NCI-H146 treated with DMSO at 0.1 percent for 48 hours (cell line): ENCODE data around the gene MEGF8.
A peak's percentile ranks its signal among the peaks of the same experiment; 100 is the strongest.

Experiments
- DNase-seq: peaks from one replicate; lab custom pipeline; 2025; ENCODE audit not compliant: unreplicated experiment; lab: John Stamatoyannopoulos, UW

Gene MEGF8

DNA sequence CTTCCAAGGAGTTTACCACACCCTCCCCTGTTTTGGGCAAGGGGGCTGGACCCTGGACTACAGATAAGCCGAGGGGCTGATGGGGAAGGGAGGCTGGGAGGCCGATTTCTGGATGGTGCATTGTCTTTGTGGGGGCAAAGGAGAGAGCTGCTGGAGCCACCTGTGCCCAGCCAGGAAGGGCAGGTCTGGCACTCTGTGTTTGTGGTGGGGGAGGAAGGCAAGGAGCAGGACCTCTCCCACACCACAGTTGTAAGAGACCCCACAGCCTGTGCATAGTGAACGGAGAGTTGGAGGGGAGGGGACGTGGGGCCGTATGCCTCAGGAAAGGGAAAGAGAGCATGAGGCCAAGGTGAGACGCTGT, 39.5 kb upstream of the MEGF8 start:
- no peak for DNase-seq

DNA sequence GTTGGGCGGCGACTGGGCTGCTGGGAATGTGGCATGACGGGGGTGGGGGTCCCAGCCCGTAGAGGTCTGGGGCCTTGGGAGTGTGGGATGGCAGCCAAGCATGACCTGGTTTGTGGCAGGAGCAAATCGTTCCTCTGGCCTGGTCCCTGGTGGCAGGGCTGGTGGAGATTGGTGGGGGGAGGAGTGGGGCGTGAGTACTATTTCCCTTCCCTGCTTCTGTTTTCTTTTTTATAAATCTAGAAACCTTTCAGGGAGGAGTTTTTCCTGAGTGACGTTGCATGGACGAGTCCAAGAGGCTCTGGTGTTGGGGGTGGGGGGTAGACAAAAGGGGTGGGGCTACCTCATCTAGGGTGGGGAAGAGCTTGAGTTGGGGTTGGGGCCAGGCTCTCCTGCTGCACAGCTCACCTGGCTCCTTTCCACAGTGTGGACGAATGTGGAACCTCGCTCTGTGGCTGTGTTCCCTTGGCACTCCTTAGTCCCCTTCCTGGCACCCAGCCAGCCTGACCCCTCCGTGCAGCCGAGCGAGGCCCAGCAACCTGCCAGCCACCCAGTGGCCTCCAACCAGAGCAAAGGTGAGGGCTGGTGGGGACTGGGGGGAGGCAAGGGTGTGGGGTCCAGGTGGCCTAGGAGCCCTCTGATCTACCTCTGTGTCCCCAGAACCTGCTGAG, 39.0 kb upstream of the MEGF8 start:
- DNase-seq = no peak

DNA sequence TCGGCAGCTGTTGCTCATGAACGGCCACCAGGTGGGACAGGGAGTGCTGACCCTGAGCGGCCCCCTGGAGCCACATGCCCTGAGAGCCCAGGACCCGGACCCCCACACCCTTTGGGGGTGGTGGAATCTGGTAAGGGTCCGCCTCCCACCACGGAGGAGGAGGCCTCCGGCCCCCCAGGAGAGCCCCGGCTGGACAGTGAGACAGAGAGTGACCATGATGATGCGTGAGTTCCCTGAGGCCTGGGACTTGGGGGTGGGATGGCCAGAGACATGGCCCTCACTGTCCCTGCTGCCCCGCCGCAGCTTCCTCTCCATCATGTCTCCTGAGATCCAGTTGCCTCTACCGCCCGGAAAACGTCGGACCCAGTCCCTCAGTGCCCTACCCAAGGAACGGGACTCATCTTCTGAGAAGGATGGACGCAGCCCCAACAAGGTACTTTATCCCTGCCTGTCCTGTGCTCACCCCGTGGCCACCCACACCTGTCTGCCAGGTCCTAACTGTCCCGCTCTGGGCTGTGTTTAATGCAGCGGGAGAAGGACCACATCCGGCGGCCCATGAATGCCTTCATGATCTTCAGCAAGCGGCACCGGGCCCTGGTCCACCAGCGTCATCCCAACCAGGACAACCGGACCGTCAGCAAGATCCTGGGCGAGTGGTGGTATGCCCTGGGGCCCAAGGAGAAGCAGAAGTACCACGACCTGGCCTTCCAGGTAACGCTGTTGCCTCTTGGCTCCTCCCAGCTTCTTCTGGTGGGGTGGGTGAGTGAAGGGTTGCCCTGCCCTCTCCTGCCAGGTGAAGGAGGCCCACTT, 38.2 kb upstream of the MEGF8 start:
- no peak for DNase-seq

DNA sequence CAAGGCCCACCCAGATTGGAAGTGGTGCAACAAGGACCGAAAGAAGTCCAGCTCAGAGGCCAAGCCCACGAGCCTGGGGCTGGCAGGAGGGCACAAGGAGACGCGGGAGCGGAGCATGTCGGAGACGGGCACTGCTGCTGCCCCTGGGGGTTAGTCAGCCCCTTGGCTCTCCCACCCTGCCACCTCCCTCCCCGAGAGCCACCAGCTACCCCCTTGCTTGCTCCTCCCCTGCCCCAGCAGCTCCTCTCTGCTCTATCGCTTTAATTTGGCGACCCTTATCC, 37.7 kb upstream of the MEGF8 start:
- no peak for DNase-seq

DNA sequence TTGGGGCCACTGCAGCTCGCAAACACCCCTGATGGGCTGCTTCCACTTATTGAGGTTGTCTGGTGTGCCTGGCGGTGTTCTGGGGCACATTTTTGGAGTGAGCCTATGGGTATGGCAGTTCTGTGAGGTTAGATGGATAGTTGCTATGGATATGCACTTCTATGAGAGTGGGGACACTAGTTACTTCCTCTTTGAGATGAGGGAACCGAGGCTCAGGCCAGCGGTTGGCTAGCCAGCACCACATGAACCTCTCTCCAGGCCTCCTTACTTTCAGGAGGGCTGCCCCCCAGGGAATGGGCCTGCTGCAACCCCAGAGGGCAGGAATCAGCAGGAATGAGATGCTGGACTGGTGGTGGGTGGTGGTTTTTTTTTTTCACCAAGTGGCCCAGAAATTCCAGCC, 37.0 kb upstream of the MEGF8 start:
- no peak for DNase-seq

DNA sequence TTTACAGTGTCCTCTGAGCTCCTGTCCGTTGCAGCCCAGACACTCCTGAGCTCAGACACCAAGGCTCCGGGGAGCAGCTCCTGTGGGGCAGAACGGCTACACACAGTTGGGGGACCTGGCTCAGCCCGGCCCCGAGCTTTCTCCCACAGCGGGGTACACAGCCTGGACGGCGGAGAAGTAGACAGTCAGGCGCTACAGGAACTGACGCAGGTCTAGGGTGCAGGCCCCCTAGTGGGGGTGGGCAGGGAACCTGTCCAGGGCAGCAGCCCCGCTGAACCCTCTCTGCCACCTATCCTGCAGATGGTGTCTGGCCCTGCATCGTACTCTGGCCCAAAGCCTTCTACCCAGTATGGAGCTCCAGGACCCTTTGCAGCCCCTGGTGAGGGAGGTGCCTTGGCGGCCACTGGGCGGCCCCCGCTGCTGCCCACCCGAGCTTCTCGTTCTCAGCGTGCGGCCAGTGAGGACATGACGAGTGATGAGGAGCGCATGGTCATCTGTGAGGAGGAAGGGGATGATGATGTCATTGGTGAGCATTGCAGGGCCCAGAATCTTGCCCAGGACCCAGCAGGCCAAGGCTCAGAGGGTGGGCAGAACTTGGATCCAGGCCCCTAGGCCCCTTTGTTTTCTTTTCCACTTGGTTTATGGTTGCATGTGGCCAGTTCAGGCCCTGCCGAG, 36.4 kb upstream of the MEGF8 start:
- DNase-seq = no peak

DNA sequence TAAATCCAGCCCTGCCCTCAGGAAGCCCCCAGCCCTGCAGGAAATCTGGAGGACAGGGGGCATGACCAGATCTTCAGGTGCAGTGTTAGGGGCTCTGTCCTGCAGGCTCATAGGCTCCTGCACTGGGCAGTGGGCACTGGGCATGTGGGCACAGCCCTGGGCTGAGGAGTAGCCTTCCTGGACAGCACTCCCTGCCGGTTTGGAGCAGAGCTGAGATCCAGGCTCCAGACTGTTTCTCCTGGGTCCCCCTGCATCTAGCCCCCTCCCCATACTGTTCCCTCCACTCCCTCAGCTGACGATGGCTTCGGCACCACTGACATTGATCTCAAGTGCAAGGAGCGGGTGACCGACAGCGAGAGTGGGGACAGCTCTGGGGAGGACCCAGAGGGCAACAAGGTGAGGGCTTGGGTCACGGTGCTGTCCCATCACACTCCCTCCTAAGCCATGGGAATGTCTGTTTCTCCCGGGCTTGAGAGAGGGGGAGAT, 35.8 kb upstream of the MEGF8 start:
- no peak for DNase-seq

DNA sequence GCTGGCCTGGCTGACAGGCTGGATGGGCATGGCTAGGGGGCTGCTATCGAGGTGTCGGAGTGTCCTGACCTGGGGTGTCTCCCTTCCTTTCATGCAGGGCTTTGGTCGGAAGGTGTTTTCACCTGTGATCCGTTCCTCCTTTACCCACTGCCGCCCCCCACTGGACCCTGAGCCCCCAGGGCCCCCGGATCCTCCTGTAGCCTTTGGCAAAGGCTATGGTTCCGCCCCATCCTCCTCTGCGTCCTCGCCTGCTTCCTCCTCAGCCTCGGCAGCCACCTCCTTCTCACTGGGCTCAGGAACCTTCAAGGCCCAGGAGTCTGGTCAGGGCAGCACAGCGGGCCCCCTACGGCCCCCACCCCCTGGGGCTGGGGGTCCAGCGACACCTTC, 35.3 kb upstream of the MEGF8 start:
- DNase-seq = no peak

DNA sequence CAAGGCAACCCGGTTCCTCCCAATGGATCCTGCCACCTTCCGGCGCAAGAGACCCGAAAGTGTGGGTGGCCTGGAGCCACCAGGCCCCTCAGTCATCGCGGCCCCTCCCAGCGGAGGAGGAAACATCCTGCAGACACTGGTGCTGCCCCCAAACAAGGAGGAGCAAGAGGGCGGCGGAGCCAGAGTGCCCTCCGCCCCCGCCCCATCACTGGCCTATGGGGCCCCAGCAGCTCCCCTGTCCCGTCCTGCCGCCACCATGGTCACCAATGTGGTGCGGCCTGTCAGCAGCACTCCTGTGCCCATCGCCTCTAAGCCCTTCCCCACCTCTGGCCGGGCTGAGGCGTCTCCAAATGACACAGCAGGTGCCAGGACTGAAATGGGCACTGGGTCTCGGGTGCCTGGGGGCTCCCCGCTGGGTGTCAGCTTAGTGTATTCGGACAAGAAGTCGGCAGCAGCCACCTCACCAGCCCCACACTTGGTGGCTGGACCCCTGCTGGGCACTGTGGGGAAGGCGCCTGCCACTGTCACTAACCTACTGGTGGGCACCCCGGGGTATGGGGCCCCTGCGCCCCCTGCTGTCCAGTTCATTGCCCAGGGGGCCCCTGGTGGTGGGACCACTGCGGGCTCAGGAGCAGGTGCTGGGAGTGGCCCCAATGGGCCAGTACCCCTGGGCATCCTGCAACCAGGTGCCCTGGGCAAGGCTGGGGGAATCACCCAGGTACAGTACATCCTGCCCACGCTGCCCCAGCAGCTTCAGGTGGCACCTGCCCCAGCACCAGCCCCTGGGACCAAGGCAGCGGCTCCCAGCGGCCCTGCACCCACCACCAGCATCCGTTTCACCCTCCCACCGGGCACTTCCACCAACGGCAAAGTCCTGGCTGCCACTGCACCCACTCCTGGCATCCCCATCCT, 34.7 kb upstream of the MEGF8 start:
- no peak for DNase-seq

DNA sequence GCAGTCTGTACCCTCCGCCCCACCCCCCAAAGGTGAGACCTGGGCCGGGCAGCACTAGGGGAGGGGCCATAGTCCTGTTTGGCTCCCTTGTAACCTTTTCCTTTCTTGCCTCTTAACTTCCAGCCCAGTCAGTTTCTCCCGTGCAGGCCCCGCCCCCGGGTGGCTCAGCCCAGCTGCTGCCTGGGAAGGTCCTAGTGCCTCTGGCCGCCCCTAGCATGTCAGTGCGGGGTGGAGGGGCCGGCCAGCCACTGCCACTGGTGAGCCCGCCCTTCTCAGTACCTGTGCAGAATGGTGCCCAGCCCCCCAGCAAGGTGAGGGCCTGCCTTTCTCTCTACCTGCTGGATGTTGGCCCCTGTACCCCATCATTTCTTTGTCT, 34.0 kb upstream of the MEGF8 start:
- no peak for DNase-seq

DNA sequence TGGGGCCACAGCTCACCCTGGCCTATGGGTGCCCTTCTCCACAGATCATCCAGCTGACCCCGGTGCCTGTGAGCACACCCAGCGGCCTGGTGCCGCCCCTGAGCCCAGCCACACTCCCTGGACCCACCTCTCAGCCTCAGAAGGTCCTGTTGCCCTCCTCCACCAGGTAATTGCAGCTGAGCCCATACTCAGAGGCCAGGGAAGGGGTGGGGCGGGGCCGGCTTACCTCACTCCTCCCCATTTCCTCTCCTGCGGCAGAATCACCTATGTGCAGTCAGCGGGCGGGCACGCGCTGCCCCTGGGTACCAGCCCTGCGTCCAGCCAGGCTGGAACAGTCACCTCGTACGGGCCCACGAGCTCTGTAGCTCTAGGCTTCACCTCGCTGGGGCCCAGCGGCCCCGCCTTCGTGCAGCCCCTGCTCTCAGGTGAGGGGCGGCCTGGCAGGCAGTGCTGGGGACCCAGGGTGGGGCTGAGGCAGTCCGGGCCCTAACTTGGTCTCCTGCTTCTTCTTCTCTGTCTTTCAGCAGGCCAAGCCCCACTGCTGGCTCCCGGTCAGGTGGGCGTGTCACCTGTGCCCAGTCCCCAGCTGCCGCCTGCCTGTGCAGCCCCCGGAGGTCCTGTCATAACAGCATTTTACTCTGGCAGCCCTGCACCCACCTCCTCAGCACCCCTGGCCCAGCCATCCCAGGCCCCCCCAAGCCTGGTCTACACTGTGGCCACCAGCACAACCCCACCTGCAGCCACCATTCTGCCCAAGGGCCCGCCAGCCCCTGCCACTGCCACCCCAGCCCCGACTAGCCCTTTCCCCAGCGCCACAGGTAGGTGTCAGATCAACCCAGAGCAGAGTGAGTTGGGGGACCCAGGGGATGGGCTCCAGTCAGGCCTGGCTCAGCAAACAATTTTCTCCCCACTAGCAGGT, 33.1 kb upstream of the MEGF8 start:
- no peak for DNase-seq

DNA sequence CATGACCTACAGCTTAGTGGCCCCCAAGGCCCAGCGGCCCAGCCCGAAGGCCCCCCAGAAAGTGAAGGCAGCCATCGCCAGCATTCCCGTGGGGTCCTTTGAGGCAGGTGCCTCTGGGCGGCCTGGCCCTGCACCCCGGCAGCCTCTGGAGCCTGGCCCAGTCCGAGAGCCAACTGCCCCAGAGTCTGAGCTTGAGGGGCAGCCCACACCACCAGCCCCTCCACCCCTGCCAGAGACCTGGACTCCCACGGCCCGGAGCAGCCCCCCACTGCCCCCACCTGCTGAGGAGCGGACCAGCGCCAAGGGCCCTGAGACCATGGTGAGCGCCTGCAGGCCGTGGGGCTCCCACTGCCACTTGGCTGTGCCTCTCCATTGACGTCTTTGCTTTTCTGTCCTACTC, 32.5 kb upstream of the MEGF8 start:
- no peak for DNase-seq

DNA sequence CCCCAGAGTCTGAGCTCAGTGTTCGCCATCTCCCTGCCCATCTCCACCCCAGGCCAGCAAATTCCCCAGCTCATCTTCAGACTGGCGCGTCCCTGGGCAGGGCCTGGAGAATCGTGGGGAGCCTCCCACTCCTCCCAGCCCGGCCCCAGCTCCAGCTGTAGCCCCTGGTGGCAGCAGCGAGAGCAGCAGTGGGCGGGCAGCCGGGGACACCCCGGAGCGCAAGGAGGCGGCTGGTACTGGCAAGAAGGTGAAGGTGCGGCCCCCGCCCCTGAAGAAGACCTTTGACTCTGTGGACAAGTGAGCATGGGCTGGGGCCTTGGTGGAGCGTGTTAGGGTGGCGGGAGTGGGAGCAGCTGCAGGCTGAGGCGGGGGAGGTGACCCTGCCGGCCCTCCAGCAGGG, 31.9 kb upstream of the MEGF8 start:
- DNase-seq = no peak

DNA sequence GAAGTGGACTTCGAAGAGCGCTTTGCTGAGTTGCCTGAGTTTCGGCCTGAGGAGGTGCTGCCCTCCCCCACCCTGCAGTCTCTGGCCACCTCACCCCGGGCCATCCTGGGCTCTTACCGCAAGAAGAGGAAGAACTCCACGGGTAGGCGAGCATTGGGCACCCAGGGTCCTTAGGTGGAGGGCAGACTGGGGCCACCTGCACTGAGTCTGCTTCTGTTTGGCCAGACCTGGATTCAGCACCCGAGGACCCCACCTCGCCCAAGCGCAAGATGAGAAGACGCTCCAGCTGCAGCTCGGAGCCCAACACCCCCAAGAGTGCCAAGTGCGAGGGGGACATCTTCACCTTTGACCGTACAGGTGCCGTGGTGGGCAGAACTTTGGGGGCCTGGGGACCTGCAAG, 31.5 kb upstream of the MEGF8 start:
- DNase-seq = no peak

DNA sequence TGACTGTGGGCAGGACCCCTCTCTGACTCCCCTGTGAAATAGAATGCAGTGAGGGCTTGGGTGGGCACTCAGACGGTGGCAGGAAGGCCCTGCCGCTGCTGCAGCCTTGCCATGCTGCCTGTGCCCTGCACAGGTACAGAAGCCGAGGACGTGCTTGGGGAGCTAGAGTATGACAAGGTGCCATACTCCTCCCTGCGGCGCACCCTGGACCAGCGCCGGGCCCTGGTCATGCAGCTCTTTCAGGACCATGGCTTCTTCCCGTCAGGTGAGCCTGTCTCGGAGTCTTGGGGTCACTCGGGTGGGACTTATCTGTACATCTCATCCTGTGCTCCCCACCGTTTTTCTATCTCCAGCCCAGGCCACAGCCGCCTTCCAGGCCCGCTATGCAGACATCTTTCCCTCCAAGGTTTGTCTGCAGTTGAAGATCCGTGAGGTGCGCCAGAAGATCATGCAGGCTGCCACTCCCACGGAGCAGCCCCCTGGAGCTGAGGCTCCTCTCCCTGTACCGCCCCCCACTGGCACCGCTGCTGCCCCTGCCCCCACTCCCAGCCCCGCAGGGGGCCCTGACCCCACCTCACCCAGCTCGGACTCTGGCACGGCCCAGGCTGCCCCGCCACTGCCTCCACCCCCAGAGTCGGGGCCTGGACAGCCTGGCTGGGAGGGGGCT, 30.8 kb upstream of the MEGF8 start:
- DNase-seq = no peak

DNA sequence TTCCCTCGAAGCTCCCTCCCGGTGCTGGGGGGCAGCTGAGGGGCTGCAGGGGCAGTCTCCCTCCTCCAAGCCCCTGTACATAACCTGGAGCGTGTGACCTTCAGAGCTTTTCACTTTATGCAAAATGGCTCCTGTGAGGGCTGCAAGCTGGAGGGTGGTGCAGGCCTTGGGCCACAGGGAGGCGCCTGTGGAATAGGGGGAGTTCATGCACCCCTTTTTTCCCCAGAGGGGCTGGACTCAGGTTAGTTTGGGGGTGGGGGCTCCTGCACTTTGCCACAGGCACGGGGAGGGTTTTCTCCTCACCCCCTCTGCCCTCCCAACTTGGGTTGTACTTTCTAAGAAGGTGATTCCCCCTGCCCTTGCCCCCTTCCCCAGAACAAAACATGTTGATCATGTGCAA, 30.1 kb upstream of the MEGF8 start:
- no peak for DNase-seq

DNA sequence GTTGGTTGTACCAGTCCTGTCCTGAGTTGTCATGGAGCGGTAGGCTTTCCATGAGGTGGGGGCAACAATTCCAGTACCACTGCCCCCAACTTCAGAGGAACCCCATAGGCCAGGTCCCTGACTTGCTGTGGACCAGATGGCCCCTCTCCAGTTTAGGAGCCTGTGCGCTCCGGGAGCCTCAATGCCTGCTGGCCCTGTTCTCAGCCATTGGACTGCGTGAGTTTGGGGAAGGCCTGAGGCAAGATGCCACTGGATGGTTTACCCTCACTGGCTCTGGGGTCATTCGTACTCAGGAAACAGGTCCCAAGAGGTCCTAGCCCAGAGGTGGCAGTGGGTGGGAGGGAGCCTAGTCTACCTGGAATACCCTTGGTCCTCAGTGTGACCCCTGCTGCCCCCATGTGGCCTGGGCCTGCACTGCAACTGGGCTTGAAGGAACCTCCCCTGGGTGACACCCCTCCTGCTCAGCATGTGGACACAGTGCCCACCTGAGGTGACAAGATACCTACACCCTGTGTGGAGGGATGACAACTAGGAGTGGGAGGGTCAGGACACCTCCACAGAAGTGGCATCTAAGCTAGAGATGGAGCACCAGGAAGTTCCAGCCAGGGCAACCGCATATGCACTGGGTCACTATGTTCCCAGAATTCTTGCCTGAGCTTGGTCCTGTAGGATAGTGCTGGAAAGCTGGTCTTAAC, 29.5 kb upstream of the MEGF8 start:
- peak; percentile 74 for DNase-seq

DNA sequence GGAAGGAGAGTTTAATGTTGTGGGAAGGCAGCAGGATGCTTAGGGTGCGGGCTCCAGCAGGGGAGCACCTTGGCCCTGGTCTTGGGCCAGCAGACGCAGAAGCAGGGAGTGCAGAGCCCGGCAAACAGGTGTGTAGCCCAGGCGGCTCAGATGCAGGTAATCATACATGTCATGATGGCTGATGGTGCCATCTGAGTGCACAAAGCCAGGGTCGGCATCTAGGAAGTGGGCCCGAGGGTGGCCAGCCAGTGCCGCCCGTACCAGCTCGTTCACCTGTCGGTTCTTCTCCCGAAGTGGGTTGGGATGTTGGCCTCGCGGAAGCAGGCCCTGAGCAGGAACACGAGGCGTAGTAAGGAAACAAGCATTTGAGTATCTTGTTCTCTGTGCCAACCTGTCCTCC, 28.4 kb upstream of the MEGF8 start:
- DNase-seq = no peak

DNA sequence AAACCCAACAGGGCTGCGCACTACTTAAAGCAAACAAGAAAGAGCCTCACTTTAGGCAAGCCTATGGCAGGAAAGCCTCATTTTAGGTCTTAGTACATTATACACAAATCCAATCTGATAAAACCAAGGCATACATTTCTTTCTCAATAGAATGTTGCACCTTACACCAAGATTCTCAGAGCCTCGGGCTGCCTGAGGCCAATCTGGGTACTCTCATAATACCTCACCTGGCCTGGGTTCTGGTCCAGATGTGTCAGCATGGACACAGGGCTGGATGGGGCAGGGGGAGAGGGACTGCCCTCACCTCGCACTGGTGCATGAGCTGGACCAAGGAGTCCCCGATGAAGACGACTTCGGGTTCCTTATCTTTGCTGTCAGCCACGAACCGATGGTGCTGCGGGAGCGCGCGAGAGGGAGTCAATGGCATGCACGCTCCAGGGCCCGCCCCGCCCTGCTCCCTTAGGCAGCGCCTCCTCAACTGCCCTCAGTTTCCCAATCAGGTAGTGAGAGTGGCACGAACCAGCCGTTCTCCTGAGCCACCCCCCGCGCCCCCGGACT, 23.7 kb upstream of the MEGF8 start, which contains the start of gene PRR19:
Gene PRR19, plus strand, starts transcription at position 487 of the 558 bp plus-strand sequence. CDS start 7,453 bp downstream, outside the sequence.
- no peak for DNase-seq
